NCI-H748 (cell line): ENCODE measurements around the gene NUMBL.
A peak's percentile ranks its signal among the peaks of the same experiment; 100 is the strongest.
"Not testable (repeated sequence)": the region's sequence is repeated elsewhere in the genome, so short reads cannot be mapped to it uniquely, and the experiment has no call there.

Source experiments
- DNase-seq: peaks from one replicate; lab custom pipeline; 2025; ENCODE audit not compliant: unreplicated experiment; lab: John Stamatoyannopoulos, UW

Gene NUMBL

DNA sequence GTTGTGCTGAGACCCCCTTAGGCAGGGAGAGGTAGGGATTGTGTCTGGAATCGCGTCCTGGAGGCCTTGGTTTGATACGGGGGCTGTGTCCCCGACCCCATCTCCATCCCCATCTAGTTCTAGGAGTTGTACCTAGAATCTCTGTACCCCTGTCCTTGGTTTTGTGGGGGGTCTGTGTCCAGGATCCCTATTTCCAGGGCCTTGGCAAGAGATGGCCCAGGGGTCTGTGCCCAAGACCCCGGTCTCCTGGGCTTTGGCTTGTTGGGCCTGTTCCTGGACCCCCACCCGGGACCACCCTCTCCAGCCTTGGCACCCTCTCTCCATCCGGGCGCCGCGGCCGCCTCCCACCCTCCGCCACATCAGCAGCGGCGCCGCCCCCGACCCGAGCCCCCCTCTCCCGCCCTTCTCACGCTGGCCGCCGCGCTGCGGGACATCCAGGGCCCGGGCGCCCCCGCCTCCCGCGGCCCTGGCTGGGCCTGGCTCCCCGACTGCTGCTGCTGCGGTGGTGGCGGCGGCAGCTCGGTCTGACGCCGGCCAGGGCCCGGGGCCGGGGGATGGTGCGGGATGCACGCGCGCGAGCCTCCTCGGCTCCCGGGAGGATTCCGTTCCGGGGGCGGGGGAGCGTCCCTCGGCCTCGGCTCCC is at the start of gene NUMBL:
NUMBL (minus strand) TSS at position 602 of the 643 bp plus-strand sequence; CDS start at position 434, 168 bp downstream.
- no peak for DNase-seq

DNA sequence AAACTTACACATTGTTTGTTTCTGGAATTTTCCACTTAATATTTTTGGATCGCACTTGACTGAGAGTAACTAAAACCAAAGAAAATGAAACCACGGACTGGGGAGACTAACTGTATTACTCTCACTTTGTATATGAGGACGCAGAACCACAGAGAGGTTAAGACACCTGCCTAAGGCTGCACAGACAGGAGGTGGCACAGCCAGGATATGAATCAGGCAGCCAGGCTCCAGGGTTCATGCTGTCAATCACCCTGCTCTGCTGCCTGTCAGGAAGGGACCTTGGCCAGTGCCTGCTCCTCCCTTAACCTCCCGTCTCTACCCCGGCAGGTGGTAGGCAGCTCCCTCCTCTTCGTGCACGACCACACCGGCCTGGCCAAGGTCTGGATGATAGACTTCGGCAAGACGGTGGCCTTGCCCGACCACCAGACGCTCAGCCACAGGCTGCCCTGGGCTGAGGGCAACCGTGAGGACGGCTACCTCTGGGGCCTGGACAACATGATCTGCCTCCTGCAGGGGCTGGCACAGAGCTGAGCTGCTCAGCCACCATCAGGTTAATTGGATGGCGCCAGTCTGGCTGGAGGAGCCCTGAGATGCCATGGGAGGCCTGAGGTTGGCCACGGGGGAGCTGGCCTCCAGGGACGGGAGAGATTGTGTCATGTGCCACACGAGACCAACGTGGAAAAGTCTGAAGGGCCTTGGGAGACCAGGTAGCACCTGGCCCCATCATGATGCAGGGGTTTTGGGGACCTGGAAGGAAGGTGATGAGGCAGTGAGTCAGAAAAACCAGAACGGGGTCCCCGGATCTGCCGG is 48.8 kb upstream of the NUMBL start:
- no peak for DNase-seq

DNA sequence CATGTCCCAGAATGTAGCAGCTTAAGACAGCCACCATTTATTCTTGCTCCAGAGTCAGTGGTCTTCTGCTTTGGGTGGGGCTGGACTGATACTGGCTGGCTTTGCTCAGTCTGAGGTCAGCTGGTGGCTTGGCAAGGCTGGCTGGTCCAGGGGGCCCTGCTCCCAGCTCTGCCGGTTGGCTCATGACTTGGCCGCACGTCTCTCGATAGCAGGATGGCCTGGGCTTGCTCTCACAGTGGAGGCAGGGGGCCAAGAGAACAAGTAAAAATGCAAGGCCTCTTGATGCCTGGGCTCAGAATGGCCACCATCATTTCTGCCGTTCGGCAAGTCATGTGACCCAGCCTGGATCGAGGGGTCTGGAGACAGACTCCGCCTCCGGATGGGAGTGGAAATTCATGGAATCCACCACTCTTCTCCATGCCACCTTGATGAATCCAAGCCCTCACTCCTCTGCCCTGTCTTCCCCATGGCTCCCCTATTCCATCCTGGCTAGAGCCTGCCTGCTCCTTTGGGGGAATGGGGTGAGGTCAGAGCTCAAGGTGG is 46.7 kb upstream of the NUMBL start:
- no peak for DNase-seq

DNA sequence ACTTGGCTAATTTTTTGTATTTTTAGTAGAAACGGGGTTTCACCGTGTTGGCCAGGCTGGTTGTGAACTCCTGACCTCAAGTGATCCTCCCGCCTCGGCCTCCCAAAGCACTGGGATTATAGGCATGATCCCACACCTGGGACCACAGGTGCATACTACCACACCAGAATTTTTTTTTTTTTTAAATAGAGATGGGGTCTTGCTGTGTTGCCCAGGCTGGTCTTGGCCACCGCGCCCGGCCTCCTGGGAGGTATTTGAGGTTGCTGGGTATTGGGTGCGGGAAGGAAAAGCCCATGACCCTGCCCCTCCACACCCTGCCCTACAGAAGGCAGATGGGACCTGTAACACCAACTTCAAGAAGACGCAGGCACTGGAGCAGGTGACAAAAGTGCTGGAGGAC is 46.2 kb upstream of the NUMBL start:
- no peak for DNase-seq

DNA sequence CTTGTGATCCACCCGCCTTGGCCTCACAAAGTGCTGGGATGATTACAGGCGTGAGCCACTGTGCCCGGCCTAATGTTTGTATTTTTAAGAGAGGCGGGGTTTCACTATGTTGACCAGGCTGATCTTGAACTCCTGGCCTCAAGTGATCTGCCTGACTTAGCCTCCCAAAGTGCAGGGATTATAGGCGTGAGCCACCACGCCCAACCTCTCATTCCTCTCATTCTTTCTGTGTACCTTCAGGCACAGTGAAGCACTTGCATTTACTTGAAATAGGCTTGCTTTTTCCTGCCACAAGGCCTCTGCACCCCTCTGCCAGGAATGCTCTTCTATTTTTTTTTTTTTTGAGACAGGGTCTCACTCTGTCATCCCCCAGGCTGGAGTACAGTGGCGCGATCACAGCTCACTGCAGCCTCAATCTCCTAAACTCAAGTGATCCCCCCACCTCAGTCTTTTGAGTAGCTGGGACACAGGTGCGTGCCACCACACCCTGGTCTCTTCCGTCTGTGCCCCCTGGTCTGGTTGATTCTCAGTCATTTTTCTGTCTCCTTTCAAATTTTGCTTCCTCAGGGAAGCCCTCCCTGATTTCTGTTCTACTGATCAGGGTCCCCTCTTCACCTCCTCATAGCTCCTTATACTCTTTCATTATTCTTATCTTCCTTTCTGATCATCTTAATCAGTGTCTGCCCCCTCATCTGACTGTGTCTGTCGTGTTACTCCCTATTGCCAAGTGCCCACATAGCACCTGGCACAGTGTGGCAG is 44.7 kb upstream of the NUMBL start:
- DNase-seq, result no peak

DNA sequence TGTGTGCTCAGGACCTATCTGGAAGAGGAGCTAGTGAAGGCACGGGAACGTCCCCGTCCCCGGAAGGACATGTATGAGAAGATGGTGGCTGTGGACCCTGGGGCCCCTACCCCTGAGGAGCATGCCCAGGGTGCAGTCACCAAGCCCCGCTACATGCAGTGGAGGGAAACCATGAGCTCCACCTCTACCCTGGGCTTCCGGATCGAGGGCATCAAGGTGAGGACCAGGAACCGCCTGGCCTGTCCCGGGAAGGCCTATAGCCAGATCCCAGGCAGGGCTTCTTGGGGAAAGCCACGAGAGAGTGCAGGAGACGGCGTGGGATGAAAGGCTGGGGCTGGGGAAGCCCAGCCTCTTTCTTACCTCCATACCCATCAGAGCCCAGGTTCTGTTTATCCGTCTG is 42.7 kb upstream of the NUMBL start:
- no peak for DNase-seq

DNA sequence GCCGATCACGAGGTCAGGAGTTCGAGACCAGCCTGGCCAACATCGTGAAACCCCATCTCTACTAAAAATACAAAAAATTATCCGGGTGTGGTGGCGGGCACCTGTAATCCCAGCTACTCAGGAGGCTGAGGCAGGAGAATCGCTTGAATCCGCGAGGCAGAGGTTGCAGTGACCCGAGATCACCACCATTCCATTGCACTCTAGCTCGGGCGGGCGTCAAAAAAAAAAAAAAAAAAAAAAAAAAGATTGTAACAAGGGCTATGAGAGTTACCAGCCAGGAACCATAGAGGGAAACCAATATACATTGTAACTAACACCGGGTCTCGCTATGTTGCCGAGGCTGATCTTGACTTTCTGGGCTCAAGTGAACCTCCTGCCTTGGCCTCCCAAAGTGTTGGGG is 41.9 kb upstream of the NUMBL start:
- DNase-seq, result not testable (repeated sequence)

DNA sequence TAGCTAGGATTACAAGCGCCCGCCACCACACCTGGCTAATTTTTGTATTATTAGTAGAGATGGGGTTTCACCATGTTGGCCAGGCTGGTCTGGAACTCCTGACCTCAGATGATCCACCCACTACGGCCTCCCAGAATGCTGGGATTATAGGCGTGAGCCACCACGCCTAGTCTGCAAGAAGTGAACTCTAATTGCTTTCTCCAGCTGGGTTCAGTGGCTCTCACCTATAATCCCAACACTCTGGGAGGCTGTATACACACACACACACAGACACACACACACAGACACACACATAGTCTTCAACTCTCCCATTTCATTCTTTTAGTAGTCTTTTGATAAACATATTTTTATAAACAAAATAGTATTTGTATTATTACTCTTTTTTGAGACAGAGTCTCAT is 39.6 kb upstream of the NUMBL start:
- not testable (repeated sequence) for DNase-seq

DNA sequence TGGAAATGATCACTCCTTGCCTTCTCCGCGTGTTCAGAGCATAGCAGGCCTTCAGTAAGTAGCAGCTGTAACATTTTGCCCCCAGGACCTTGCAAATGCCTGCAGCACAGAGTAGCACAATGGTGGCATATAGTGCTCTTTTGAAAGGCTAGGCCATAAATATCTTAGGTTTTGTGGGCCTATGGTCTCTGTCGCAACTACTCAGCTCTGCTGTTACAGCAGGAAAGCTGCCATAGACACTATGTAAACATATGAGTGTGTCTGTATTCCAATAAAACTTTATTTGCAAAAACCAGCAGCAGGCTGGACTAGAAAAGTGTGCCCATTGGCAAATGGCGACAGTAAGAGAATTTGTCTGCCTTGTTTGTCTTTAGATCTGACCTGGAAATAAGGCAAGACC is 35.8 kb upstream of the NUMBL start:
- DNase-seq, result no peak

DNA sequence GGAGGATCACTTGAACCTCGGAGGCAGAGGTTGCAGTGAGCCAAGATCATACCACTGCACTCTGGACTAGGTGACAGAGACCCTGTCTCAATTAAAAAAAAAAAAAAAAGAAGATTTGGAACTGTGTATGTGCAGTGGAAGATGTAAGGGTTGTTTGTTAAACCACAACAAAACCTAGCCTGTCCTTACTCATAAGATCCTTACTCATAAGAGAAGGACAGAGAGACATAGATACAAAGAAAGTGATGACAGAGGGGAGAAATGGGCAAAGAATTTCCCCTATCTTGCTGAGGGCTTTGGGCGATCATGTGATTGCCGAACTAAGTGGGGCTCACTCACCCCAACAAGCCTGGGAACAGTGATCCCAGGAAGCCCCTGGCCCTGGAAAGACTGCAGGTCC is 34.4 kb upstream of the NUMBL start:
- DNase-seq, result no peak

DNA sequence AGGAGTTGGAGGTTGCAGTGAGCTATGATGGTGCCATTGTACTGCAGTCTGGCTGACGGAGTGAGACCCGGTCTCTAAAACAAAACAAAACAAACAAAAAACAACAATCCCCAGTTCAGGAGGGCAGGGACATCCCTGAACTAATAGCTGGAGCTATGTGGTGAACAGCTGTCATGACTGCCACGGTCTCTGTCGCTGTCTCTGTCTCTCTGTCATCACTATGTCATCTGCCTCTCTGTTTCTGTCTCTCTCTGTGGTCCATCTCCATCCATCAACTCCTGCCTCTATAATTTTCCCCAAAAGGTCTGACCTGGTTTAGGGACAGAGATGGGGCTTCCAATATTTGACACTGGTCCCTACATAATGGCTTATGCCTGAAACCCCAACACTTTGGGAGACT is 33.9 kb upstream of the NUMBL start:
- DNase-seq, result no peak

DNA sequence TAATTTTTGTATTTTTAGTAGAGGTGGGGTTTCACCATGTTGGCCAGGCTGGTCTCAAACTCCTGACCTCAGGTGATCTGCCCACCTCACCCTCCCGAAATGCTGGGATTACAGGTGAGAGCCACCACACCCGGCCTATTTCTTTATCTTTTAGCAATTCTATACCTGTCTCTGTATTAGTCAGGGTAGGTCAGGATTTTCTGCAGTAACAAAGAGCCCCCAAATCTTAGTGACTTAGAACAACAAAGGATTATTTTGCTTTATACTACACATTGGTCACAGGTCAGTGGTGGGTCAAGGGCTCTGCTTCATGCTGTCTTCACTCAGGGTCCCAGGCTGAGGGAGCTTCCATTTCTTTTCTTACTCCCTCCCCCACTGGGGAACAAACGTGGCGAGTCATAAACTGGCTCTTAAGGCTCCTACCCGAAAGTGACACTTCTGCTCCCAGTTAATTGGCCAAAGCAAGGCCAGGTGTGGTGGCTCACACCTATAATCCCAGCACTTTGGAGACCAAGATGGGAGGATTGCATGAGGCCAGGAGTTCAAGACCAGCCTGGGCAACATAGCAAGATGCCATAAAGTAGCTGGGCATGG is 33.3 kb upstream of the NUMBL start:
- no peak for DNase-seq

DNA sequence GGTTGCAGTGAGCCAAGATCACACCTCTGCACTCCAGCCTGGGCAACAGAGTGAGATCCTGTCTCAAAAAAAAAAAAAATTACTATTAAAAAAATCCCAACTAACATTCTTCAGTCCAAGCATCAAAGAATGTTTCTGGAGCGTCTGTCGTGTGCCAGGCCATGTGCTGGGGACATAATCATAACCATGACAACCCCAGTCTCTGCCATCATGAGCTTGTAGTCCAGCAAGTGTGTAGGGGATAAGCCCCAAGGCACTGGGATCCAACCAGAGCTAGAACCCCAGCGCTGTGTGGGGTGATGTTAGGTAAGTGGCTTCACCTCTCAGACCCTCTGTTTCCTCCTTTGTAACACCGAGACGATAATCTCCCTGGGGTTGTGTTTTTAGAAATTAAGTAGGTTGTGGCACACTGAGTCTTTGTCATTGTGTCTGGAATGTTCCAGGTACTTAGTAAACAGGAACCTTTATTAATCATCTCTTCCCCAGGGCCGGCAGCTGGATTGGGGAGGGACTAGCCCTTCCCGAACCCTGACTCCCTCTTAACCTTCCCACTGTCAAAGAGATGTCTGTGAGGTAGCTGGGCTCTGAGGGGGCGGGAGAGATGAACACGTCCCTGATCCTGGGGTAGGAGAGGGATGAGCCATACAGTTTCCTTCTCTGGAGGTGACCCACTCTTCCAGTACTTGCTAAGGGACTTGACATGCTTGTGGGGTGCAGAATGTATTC is 31.6 kb upstream of the NUMBL start:
- DNase-seq, result no peak

DNA sequence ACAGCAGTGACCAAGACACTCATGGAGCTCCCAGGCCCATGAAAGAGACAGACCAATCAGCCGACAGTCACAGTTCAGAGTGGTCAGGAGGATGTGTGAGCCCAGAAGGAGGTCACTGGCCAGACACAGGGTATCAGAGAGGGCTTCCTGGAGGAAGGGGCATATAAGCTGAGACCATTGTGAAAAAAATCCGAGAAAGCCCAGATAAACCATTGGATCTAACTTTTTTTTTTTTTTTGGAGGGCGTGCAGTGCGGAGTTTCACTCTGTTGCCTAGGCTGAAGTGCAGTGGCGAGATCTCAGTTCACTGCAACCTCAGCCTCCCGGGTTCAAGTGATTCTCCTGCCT is 30.7 kb upstream of the NUMBL start:
- DNase-seq, result no peak

DNA sequence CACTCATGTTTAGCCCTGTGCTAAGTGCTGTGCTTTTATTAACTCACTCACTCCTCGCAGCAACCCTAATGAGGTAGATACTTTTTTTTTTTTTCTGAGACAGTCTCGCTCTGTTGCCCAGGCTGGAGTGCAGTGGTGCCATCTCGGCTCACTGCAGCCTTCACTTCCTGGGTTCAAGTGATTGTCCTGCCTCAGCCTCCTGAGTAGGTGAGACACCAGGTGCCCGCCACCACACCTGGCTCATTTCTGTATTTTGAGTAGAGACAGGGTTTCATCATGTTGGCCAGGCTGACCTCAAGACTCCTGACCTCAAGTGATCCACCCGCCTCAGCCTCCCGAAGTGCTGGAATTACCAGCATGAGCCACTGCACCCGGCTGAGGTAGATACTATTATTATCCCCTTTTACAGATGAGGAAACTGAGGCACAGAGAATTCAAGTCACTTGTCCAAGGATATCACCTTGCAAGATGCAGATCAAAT is 29.0 kb upstream of the NUMBL start:
- no peak for DNase-seq

DNA sequence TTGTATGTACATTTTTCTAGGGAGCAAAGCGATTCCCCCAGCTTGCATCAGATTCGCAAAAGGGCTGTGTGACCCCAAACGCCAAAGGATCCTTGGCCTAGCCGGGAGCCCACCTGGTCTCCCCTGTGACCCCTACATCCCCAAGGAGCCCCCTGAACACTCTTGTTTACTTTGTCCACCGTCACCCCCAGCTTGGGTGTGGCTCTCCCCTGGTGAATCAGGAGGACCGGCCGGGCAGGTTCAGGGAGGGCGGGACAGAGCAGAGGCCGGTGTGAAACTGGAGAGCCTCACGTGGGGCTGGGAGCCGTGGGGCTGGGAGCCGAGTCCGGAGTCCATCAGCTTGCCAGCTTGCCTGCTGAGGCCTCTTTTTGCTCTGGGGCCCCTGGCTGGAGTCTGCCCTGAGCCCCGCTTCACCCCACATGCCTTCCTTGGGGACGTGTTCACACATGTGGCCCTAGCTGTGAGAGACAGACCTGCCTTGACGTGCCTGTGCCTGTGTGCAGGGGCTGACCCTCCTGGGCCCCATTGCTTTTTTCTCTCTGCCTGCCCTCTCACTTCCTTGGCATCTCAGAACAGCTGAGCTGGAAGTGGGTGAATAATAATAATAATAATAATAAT is 28.4 kb upstream of the NUMBL start:
- DNase-seq, result peak; percentile 59

DNA sequence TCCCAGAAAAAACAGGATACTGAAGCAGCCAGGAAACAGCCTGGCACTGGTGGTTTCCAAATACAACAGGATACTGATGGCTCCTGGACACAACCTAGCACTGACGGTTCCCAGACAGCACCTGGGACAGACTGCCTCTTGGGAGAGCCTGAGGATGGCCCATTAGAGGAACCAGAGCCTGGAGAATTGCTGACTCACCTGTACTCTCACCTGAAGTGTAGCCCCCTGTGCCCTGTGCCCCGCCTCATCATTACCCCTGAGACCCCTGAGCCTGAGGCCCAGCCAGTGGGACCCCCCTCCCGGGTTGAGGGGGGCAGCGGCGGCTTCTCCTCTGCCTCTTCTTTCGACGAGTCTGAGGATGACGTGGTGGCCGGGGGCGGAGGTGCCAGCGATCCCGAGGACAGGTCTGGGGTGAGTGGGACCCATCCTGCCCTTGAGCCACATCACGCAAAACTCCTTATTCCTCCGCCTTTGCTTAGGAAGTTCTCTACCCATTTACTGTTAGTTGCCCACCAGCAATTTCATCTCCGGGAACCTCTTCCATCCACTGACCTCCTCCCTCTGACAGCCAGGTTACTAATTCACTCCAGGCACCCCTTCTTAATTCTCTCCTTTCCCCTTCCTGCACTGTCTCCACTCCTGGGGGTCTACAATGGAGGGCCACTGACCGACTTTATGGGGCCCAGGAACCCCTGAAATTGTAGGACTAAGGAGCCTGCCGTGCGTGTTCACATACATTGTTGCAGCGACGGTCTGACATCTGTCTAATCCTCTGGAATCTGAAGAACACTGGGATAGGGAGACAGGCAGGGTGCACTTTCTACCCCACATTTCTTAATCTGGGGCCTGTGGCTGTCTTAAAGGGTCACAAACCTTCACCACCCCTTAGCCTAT is 27.7 kb upstream of the NUMBL start:
- no peak for DNase-seq

DNA sequence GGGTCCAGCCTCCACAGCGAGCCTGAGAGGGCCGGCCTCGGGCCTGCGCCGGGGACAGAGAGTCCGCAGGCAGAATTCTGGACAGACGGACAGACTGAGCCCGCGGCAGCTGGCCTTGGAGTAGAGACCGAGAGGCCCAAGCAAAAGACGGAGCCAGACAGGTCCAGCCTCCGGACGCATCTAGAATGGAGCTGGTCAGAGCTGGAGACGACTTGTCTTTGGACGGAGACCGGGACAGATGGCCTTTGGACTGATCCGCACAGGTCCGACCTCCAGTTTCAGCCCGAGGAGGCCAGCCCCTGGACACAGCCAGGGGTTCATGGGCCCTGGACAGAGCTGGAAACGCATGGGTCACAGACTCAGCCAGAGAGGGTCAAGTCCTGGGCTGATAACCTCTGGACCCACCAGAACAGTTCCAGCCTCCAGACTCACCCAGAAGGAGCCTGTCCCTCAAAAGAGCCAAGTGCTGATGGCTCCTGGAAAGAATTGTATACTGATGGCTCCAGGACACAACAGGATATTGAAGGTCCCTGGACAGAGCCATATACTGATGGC is 27.0 kb upstream of the NUMBL start:
- DNase-seq, result peak; percentile 51
